K562 (cell line): ENCODE results near the gene PPM1L. TPM values are rescaled to one million over a fixed set of nuclear protein-coding genes. Genes with fewer than 3 reads are reported as not detected.

Experiments used
- ATAC-seq: fragments of 200-7000 bp; cut with Tn5 transposase; 3 replicates; pipeline ENCODE4 v1.9.1; 2020; ENCODE audit warnings: moderate library complexity
- BruUV-seq: library from RNA; stranded (reverse); fragments of 400-500 nt; replicated peaks from 2 replicates; lab custom pipeline; 2021; lab: Mats Ljungman, UMichigan
- CTCF ChIA-PET: fragments of 300-600 bp; formaldehyde crosslinking; extraction: SDS; loops from one replicate; lab custom pipeline; 2021; ENCODE audit warnings: low intra/inter-chr PET ratio; lab: Yijun Ruan, JAX
- POLR2A ChIA-PET: fragments of 300-600, 350-650 bp; sonication (Branson Sonifier 250); formaldehyde crosslinking; extraction: SDS; loops from one replicate; lab custom pipeline; 2021; ENCODE audit warnings: antibody characterized with exemption, inconsistent platforms; lab: Yijun Ruan, JAX
- DNase-seq, 4 experiments: peaks; one replicate each; pipeline versions ENCODE4 v3.0.0 to v3.0.0-alpha.2; 2011 to 2018; ENCODE audit warnings: low spot score in 3 of 4, mixed read lengths in 3 of 4; ENCODE audit errors: extremely low read depth in 1 of 4
- FAIRE-seq: peaks from 2 replicates; lab custom pipeline; 2011; peaks lifted over from hg19 to GRCh38; lab: Jason Lieb, UNC
- H2AFZ ChIP-seq: 2 replicates; pipeline ENCODE4 v1.6.0; 2011; ENCODE audit warnings: low read depth, low read length, control low read depth, inconsistent platforms
- H3K27ac ChIP-seq: fragments of 200-600 bp; 3 replicates; pipeline ENCODE4 v1.8.0; 2011; ENCODE audit warnings: low read depth, mild to moderate bottlenecking, control low read depth, inconsistent platforms, low read length, moderate library complexity, mixed read lengths; ENCODE audit errors: extremely low read depth
- H3K27me3 ChIP-seq, 2 experiments: fragments of 300-600 bp in 1 of 2; 2 replicates in 1 of 2; 3 replicates in 1 of 2; pipeline versions ENCODE4 v1.6.0 to v1.8.0; 2011; ENCODE audit warnings: inconsistent platforms in 2 of 2, low read length in 2 of 2, mild to moderate bottlenecking in 1 of 2, mixed read lengths in 1 of 2, moderate library complexity in 1 of 2; ENCODE audit not compliant: control insufficient read depth in 2 of 2, insufficient read depth in 2 of 2
- H3K36me3 ChIP-seq: fragments of 300-600 bp; 3 replicates; pipeline ENCODE4 v1.8.0; 2011; ENCODE audit warnings: mild to moderate bottlenecking, low read length, inconsistent platforms; ENCODE audit not compliant: control insufficient read depth, insufficient read depth
- H3K4me1 ChIP-seq, 2 experiments: fragments of 200-600 bp in 1 of 2; replicated peaks in 1 of 2; 2 replicates in 1 of 2; 3 replicates in 1 of 2; pipeline versions ENCODE4 v1.5.1 to v1.8.0; 2011; ENCODE audit warnings: inconsistent platforms in 2 of 2, low read length in 2 of 2, mild to moderate bottlenecking in 1 of 2, mixed read lengths in 1 of 2, moderate library complexity in 1 of 2; ENCODE audit not compliant: control insufficient read depth in 2 of 2, insufficient read depth in 2 of 2
- H3K4me2 ChIP-seq: 2 replicates; pipeline ENCODE4 v1.6.1; 2011; ENCODE audit warnings: low read length, control low read depth, inconsistent platforms, mixed read lengths; ENCODE audit not compliant: insufficient read depth
- H3K4me3 ChIP-seq: fragments of 200-600 bp; sonication (generic), shearing (Covaris generic); 2 replicates; pipeline ENCODE4 v1.5.1; 2016; ENCODE audit warnings: control low read depth, inconsistent platforms
- H3K79me2 ChIP-seq: fragments of 200-600 bp; 3 replicates; pipeline ENCODE4 v1.8.0; 2011; ENCODE audit warnings: low read length, inconsistent platforms; ENCODE audit not compliant: control insufficient read depth, insufficient read depth
- H3K9ac ChIP-seq, 2 experiments: 2 replicates each; pipeline versions ENCODE4 v1.6.0 to v1.6.1; 2011; ENCODE audit warnings: low read depth in 2 of 2, low read length in 2 of 2, control low read depth in 1 of 2, inconsistent platforms in 1 of 2, mild to moderate bottlenecking in 1 of 2, mixed read lengths in 1 of 2; ENCODE audit not compliant: insufficient read depth in 1 of 2
- H3K9me1 ChIP-seq: one replicate; pipeline ENCODE4 v1.6.0; 2011; ENCODE audit warnings: inconsistent platforms, mild to moderate bottlenecking, low read length, moderate library complexity; ENCODE audit not compliant: control insufficient read depth, insufficient read depth
- H3K9me3 ChIP-seq: replicated peaks from 2 replicates; pipeline ENCODE4 v1.5.1; 2011; ENCODE audit warnings: low read depth, low read length, inconsistent platforms; ENCODE audit not compliant: control insufficient read depth, insufficient read depth
- H4K20me1 ChIP-seq: replicated peaks from 2 replicates; pipeline ENCODE4 v1.6.1; 2011; ENCODE audit warnings: low read length, inconsistent platforms, mixed read lengths; ENCODE audit not compliant: control insufficient read depth, insufficient read depth
- CEBPB ChIP-seq: fragments of 450-650 bp; IDR thresholded peaks from 2 replicates; pipeline ENCODE4 v1.6.1; 2016; ENCODE audit warnings: missing genetic modification characterization, missing compliant biosample characterization
- FOXK2 ChIP-seq, 2 experiments: fragments of 450-650 bp; IDR thresholded peaks in 1 of 2; conservative IDR thresholded peaks in 1 of 2; 2 replicates each; pipeline ENCODE4 v1.6.1; 2016; ENCODE audit warnings: low read depth in 2 of 2, mild to moderate bottlenecking in 1 of 2
- ILF3 ChIP-seq: fragments of 450-650 bp; IDR thresholded peaks from 2 replicates; pipeline ENCODE4 v1.6.1; 2018; ENCODE audit warnings: antibody characterized with exemption, mild to moderate bottlenecking, moderate library complexity, borderline replicate concordance
- PRDM10 ChIP-seq: fragments of 450-650 bp; IDR thresholded peaks from 2 replicates; pipeline ENCODE4 v1.6.1; 2018; ENCODE audit not compliant: partially characterized antibody
- SLC30A9 ChIP-seq: fragments of 250-450 bp; sonication (Bioruptor Pico); IDR thresholded peaks from 2 replicates; pipeline ENCODE4 v1.8.0; 2022; ENCODE audit warnings: mild to moderate bottlenecking, moderate library complexity
- ZBTB17 ChIP-seq: fragments of 450-650 bp; formaldehyde crosslinking; IDR thresholded peaks from 2 replicates; pipeline ENCODE4 v1.4.0; 2020; ENCODE audit warnings: mild to moderate bottlenecking
- ZNF354B ChIP-seq: fragments of 250-450 bp; sonication (Bioruptor Pico); IDR thresholded peaks from 2 replicates; pipeline ENCODE4 v1.4.0; 2020
- ZNF764 ChIP-seq: fragments of 250-450 bp; sonication (Bioruptor Pico); IDR thresholded peaks from 2 replicates; pipeline ENCODE4 v1.4.0; 2020; ENCODE audit warnings: low read depth, mild to moderate bottlenecking, moderate library complexity
- WGBS: fragments of 100-300 bp; shearing (Covaris generic); methylation state at CpG from one replicate; pipeline ENCODE4 v1.1.6; 2016; ENCODE audit warnings: low coverage, mixed read lengths; ENCODE audit not compliant: insufficient coverage; ENCODE audit errors: missing lambda C conversion rate; 5-methylcytosine and 5-hydroxymethylcytosine counted together
- in situ Hi-C: fragments of 300-500 bp; cut with MboI; formaldehyde crosslinking; loops from 4 replicates; pipeline ENCODE4 v1.15.0; 2018; ENCODE audit warnings: inconsistent platforms, mixed read lengths
- intact Hi-C: fragments of 100-400 bp; cut with micrococcal nuclease; formaldehyde crosslinking; loops from 2 replicates; pipeline ENCODE4 v1.14.2; 2022
- polyA plus RNA-seq, 8 experiments: library from polyadenylated mRNA; depleted of rRNA in 4 of 8; stranded (reverse) in 5 of 8; unstranded in 3 of 8; fragments of >200 nt; fragmentation: Nextera tagmentation in 2 of 8; fragmentation: Illumina TruSeq in 1 of 8; extraction: Ambion mirVana in 2 of 8; extraction: Trizol in 1 of 8; gene quantifications; 2 replicates each; pipeline versions ENCODE4 v1.2.1 to v1.2.3, GENCODE V29; 2011 to 2014; ENCODE audit warnings: inconsistent platforms in 1 of 8, missing spikeins in 1 of 8
- total RNA-seq, 7 experiments: library from RNA; depleted of rRNA in 6 of 7; stranded (reverse); fragments of >200 nt in 6 of 7; fragmentation: Illumina TruSeq in 2 of 7; extraction: Trizol in 2 of 7; gene quantifications; 2 replicates each; pipeline versions ENCODE4 v1.2.1 to v1.2.3, GENCODE V29; 2011 to 2021; ENCODE audit warnings: low replicate concordance in 1 of 7
- TF ChIP-seq, protein P1 (sequence below): fragments of 450-650 bp; formaldehyde crosslinking; IDR thresholded peaks from 2 replicates; pipeline ENCODE4 v1.4.0; 2020; ENCODE audit warnings: mild to moderate bottlenecking, moderate library complexity
- TF ChIP-seq, protein P2 (sequence below): fragments of 250-450 bp; sonication (Bioruptor Pico); IDR thresholded peaks from 2 replicates; pipeline ENCODE4 v1.8.0; 2021; ENCODE audit warnings: mild to moderate bottlenecking, moderate library complexity
- TF ChIP-seq, protein P3 (sequence below): sonication (generic); formaldehyde crosslinking; IDR thresholded peaks from 2 replicates; pipeline ENCODE4 v1.4.0; 2020; ENCODE audit warnings: mild to moderate bottlenecking, missing genetic modification reagents

Gene PPM1L
- total and polyA plus RNA-seq, 9 of the 15 experiments (the other 6 are each of a cell fraction or from before 2014, with no cell fraction given) = 0.01 to 0.41 (median 0.14) TPM

- TF ChIP-seq PRDM10 = no peak
These were observed 33.7 kb upstream of the PPM1L start (continued) for GRCh38 chr3:160722331-160722730.

DNA sequence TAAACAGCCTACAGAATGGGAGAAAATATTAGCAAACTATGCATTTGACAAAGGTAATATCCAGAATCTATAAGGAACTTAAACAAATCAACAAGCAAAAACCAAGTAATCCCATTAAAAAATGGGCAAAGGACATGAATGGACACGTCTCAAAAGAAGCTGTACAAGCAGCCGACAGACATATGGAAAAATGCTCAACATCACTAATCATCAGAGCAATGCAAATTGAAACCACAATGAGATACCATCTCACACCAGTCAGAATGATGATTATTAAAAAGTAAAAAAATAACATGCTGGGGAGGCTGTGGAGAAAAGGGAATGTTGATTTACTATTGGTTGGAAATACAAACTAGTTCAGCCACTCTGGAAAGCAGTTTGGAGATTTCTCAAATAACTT, 30.7 kb upstream of the PPM1L start:
- ATAC-seq (no peak), DNase-seq (no peak)
- no peaks in the 10 kb centered on the region for H3K9me1 ChIP-seq
- TF ChIP-seq, protein P1, sequence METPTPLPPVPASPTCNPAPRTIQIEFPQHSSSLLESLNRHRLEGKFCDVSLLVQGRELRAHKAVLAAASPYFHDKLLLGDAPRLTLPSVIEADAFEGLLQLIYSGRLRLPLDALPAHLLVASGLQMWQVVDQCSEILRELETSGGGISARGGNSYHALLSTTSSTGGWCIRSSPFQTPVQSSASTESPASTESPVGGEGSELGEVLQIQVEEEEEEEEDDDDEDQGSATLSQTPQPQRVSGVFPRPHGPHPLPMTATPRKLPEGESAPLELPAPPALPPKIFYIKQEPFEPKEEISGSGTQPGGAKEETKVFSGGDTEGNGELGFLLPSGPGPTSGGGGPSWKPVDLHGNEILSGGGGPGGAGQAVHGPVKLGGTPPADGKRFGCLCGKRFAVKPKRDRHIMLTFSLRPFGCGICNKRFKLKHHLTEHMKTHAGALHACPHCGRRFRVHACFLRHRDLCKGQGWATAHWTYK = no peak
- TF ChIP-seq SLC30A9 (CRISPR knock-in tag) = no peak
- TF ChIP-seq, protein P2, sequence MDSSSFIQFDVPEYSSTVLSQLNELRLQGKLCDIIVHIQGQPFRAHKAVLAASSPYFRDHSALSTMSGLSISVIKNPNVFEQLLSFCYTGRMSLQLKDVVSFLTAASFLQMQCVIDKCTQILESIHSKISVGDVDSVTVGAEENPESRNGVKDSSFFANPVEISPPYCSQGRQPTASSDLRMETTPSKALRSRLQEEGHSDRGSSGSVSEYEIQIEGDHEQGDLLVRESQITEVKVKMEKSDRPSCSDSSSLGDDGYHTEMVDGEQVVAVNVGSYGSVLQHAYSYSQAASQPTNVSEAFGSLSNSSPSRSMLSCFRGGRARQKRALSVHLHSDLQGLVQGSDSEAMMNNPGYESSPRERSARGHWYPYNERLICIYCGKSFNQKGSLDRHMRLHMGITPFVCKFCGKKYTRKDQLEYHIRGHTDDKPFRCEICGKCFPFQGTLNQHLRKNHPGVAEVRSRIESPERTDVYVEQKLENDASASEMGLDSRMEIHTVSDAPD (CRISPR knock-in tag) = no peak
- TF ChIP-seq ILF3 = no peak
- TF ChIP-seq ZBTB17 = no peak
- TF ChIP-seq ZNF354B (CRISPR knock-in tag) = no peak
- no peak for TF ChIP-seq CEBPB (tag)
- TF ChIP-seq, protein P3, sequence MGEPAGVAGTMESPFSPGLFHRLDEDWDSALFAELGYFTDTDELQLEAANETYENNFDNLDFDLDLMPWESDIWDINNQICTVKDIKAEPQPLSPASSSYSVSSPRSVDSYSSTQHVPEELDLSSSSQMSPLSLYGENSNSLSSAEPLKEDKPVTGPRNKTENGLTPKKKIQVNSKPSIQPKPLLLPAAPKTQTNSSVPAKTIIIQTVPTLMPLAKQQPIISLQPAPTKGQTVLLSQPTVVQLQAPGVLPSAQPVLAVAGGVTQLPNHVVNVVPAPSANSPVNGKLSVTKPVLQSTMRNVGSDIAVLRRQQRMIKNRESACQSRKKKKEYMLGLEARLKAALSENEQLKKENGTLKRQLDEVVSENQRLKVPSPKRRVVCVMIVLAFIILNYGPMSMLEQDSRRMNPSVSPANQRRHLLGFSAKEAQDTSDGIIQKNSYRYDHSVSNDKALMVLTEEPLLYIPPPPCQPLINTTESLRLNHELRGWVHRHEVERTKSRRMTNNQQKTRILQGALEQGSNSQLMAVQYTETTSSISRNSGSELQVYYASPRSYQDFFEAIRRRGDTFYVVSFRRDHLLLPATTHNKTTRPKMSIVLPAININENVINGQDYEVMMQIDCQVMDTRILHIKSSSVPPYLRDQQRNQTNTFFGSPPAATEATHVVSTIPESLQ = no peak
- TF ChIP-seq FOXK2 (conservative IDR thresholded peaks at IDR 0.05 in 1 of 2, IDR thresholded peaks at IDR 0.05 in 1 of 2; ENCODE audit: low read depth in 2 of 2) = no peak
- no peak for TF ChIP-seq ZNF764
- TF ChIP-seq, all 486 proteins: peak for 0
- Histone ChIP-seq H3K9me3 (no peaks in the 10 kb centered on the region), H3K27ac (no peak overlapping the region), H3K4me2 (no peak overlapping the region), H4K20me1 (no peaks in the 10 kb centered on the region), H3K36me3 (no peaks in the 10 kb centered on the region), H2AFZ (no peak overlapping the region), H3K4me3 (no peak overlapping the region), H3K9ac (no peak overlapping the region), H3K4me1 (no peaks in the 10 kb centered on the region), H3K79me2 (no peaks in the 10 kb centered on the region), H3K27me3 (no peaks in the 10 kb centered on the region)
- intact Hi-C loops (no loop called here), in situ Hi-C loops (no loop called here)
- no TSS peak for BruUV-seq
- no peak for FAIRE-seq
- ChIA-PET POLR2A (no interaction called here), CTCF (no interaction called here)
- WGBS = 0% methylated on average over 2 of the region's 2 CpGs
